HUES48 (cell line): Measurements from ENCODE around the gene CCDC92B.

Source experiments
- H3K27ac ChIP-seq: one replicate; pipeline ENCODE4 v1.7.0; 2013; ENCODE audit warnings: low read depth, low read length, inconsistent platforms
- H3K27me3 ChIP-seq: 2 replicates; pipeline ENCODE4 v1.6.1; 2013; ENCODE audit warnings: mild to moderate bottlenecking, low read length; ENCODE audit not compliant: control insufficient read depth, insufficient read depth
- H3K36me3 ChIP-seq: 2 replicates; pipeline ENCODE4 v1.6.1; 2013; ENCODE audit warnings: low read length; ENCODE audit not compliant: control insufficient read depth, insufficient read depth
- H3K4me1 ChIP-seq: 2 replicates; pipeline ENCODE4 v1.6.1; 2013; ENCODE audit warnings: mild to moderate bottlenecking, low read length; ENCODE audit not compliant: control insufficient read depth, insufficient read depth
- H3K4me3 ChIP-seq: 2 replicates; pipeline ENCODE4 v1.5.1; 2013; ENCODE audit warnings: mild to moderate bottlenecking, low read depth, low read length
- H3K9ac ChIP-seq: 2 replicates; pipeline ENCODE4 v1.6.1; 2013; ENCODE audit warnings: mild to moderate bottlenecking, low read depth, low read length, moderate library complexity
- H3K9me3 ChIP-seq: 2 replicates; pipeline ENCODE4 v1.6.1; 2013; ENCODE audit warnings: low read length; ENCODE audit not compliant: control insufficient read depth, insufficient read depth

The CCDC92B gene

GRCh38 chr17:2736956-2737355 is 12.5 kb downstream of the CCDC92B start:
- no peaks in the 10 kb centered on the region for H3K4me1 ChIP-seq
- H3K9ac ChIP-seq, result no peak overlapping the region
- no peaks in the 10 kb centered on the region for H3K9me3 ChIP-seq
- H3K4me3 ChIP-seq, result no peak overlapping the region
- no peaks in the 10 kb centered on the region for H3K36me3 ChIP-seq
- no peak overlapping the region for H3K27ac ChIP-seq
- H3K27me3 ChIP-seq, result no peaks in the 10 kb centered on the region

- Histone ChIP-seq H3K9me3 (no peaks in the 10 kb centered on the region), H3K36me3 (peaks cover 3% of the 10 kb centered on the region; the same call in 1 of the 2 replicates), H3K9ac (no peak overlapping the region), H3K27me3 (no peaks in the 10 kb centered on the region), H3K4me1 (no peaks in the 10 kb centered on the region), H3K4me3 (no peak overlapping the region), H3K27ac (no peak overlapping the region)
Observed at GRCh38 chr17:2735896-2736295, 13.6 kb downstream of the CCDC92B start.

- Histone ChIP-seq H3K9me3 (no peaks in the 10 kb centered on the region), H3K27me3 (no peaks in the 10 kb centered on the region), H3K27ac (no peak overlapping the region), H3K9ac (no peak overlapping the region), H3K36me3 (peaks cover 6% of the 10 kb centered on the region), H3K4me3 (no peak overlapping the region), H3K4me1 (no peaks in the 10 kb centered on the region)
Observed at GRCh38 chr17:2734939-2735338, 14.5 kb downstream of the CCDC92B start.

GRCh38 chr17:2731807-2732206 is 17.6 kb downstream of the CCDC92B start:
- no peaks in the 10 kb centered on the region for H3K9me3 ChIP-seq
- no peaks in the 10 kb centered on the region for H3K4me1 ChIP-seq
- H3K9ac ChIP-seq, result no peak overlapping the region
- no peaks in the 10 kb centered on the region for H3K27me3 ChIP-seq
- peaks cover 14% of the 10 kb centered on the region for H3K36me3 ChIP-seq
- H3K4me3 ChIP-seq, result no peak overlapping the region
- H3K27ac ChIP-seq, result no peak overlapping the region

GRCh38 chr17:2730764-2731353 is 18.6 kb downstream of the CCDC92B start:
- no peak overlapping the region for H3K4me3 ChIP-seq
- H3K9me3 ChIP-seq, result no peaks in the 10 kb centered on the region
- H3K36me3 ChIP-seq, result peaks cover 15% of the 10 kb centered on the region
- H3K9ac ChIP-seq, result no peak overlapping the region
- no peaks in the 10 kb centered on the region for H3K27me3 ChIP-seq
- no peak overlapping the region for H3K27ac ChIP-seq
- H3K4me1 ChIP-seq, result no peaks in the 10 kb centered on the region

- Histone ChIP-seq H3K9ac (peak overlapping the region; percentile 60; the same call in 1 of the 2 replicates), H3K4me1 (peaks cover 12% of the 10 kb centered on the region), H3K4me3 (peak overlapping the region; percentile 55; the same call in 1 of the 2 replicates), H3K27ac (no peak overlapping the region), H3K9me3 (no peaks in the 10 kb centered on the region), H3K27me3 (no peaks in the 10 kb centered on the region; the same call in 1 of the 2 replicates), H3K36me3 (peaks cover 7% of the 10 kb centered on the region; the same call in 1 of the 2 replicates)
Observed at GRCh38 chr17:2724784-2725164, 24.7 kb downstream of the CCDC92B start.

GRCh38 chr17:2723997-2724783 is 25.3 kb downstream of the CCDC92B start:
- H3K4me1 ChIP-seq, result peaks cover 15% of the 10 kb centered on the region
- H3K27ac ChIP-seq, result peak overlapping the region; percentile 70
- peak overlapping the region; percentile 60 for H3K9ac ChIP-seq
- H3K36me3 ChIP-seq, result 0 out of 2 replicates have a peak, but pooled peaks cover 6% of the 10 kb centered on the region
- H3K4me3 ChIP-seq, result peak overlapping the region; percentile 55; the same call in 1 of the 2 replicates
- no peaks in the 10 kb centered on the region for H3K9me3 ChIP-seq
- no peaks in the 10 kb centered on the region; the same call in 1 of the 2 replicates for H3K27me3 ChIP-seq

GRCh38 chr17:2723505-2723996 is 25.9 kb downstream of the CCDC92B start:
- Histone ChIP-seq H3K27me3 (no peaks in the 10 kb centered on the region; the same call in 1 of the 2 replicates), H3K36me3 (0 out of 2 replicates have a peak, but pooled peaks cover 6% of the 10 kb centered on the region), H3K9ac (no peak overlapping the region), H3K27ac (peak overlapping the region; percentile 70), H3K9me3 (no peaks in the 10 kb centered on the region), H3K4me3 (peak overlapping the region; percentile 43; the same call in 1 of the 2 replicates), H3K4me1 (peaks cover 15% of the 10 kb centered on the region)

GRCh38 chr17:2722611-2723010 is 26.8 kb downstream of the CCDC92B start:
- 0 out of 2 replicates have a peak, but pooled peaks cover 6% of the 10 kb centered on the region for H3K36me3 ChIP-seq
- peaks cover 15% of the 10 kb centered on the region for H3K4me1 ChIP-seq

GRCh38 chr17:2721603-2722002 is 27.8 kb downstream of the CCDC92B start:
- Histone ChIP-seq H3K27me3 (no peaks in the 10 kb centered on the region; the same call in 1 of the 2 replicates), H3K36me3 (no peaks in the 10 kb centered on the region), H3K27ac (no peak overlapping the region), H3K4me1 (peaks cover 15% of the 10 kb centered on the region), H3K9me3 (no peaks in the 10 kb centered on the region), H3K9ac (no peak overlapping the region), H3K4me3 (no peak overlapping the region)

More at GRCh38 chr17:2722611-2723010, 26.8 kb downstream of the CCDC92B start:
- Histone ChIP-seq H3K4me3 (no peak overlapping the region), H3K9me3 (no peaks in the 10 kb centered on the region), H3K27ac (no peak overlapping the region), H3K27me3 (no peaks in the 10 kb centered on the region; the same call in 1 of the 2 replicates), H3K9ac (no peak overlapping the region)

GRCh38 chr17:2719861-2720260 is 29.6 kb downstream of the CCDC92B start:
- peaks cover 15% of the 10 kb centered on the region for H3K4me1 ChIP-seq
- H3K4me3 ChIP-seq, result no peak overlapping the region
- no peaks in the 10 kb centered on the region for H3K9me3 ChIP-seq
- no peaks in the 10 kb centered on the region for H3K36me3 ChIP-seq
- no peak overlapping the region for H3K27ac ChIP-seq
- H3K27me3 ChIP-seq, result no peaks in the 10 kb centered on the region
- H3K9ac ChIP-seq, result no peak overlapping the region
